IMR-90 (cell line): ENCODE measurements around the gene ALDH7A1. TPM values are rescaled to one million over a fixed set of nuclear protein-coding genes. Genes with fewer than 3 reads are reported as not detected.

ENCODE experiments used
- ATAC-seq: fragments of 200-7000 bp; cut with Tn5 transposase; 2 replicates; pipeline ENCODE4 v1.9.1; 2020; ENCODE audit warnings: low read depth, mild to moderate bottlenecking, moderate library complexity
- BruUV-seq: library from RNA; stranded (reverse); fragments of 400-500 nt; replicated peaks from 2 replicates; lab custom pipeline; 2021; lab: Mats Ljungman, UMichigan
- CTCF ChIA-PET: fragments of 300-600 bp; formaldehyde crosslinking; extraction: SDS; loops from one replicate; lab custom pipeline; 2021; ENCODE audit warnings: antibody characterized with exemption; lab: Yijun Ruan, JAX
- POLR2A ChIA-PET: fragments of 300-600 bp; sonication (Branson Sonifier 250); formaldehyde crosslinking; loops from one replicate; lab custom pipeline; 2022; ENCODE audit warnings: antibody characterized with exemption; ENCODE audit not compliant: unreplicated experiment; lab: Charles Lee
- DNase-seq: peaks from one replicate; pipeline ENCODE4 v3.0.0; 2013
- H2AFZ ChIP-seq: replicated peaks from 2 replicates; pipeline ENCODE3; 2013; ENCODE audit warnings: low read length, mild to moderate bottlenecking; ENCODE audit not compliant: poor library complexity
- H2AK5ac ChIP-seq: 2 replicates; pipeline ENCODE4 v1.6.1; 2013; ENCODE audit warnings: low read depth, low read length, inconsistent platforms
- H2AK9ac ChIP-seq: replicated peaks from 2 replicates; pipeline ENCODE3; 2013; ENCODE audit warnings: mild to moderate bottlenecking, low read depth, low read length, moderate library complexity; ENCODE audit not compliant: poor library complexity
- H2BK120ac ChIP-seq: 2 replicates; pipeline ENCODE4 v1.6.1; 2013; ENCODE audit warnings: low read depth, low read length, inconsistent platforms
- H2BK15ac ChIP-seq: 3 replicates; pipeline ENCODE4 v1.6.1; 2013; ENCODE audit warnings: low read depth, low read length, inconsistent platforms
- H2BK20ac ChIP-seq: 2 replicates; pipeline ENCODE4 v1.6.1; 2013; ENCODE audit warnings: low read depth, mild to moderate bottlenecking, inconsistent platforms, low read length, moderate library complexity
- H2BK5ac ChIP-seq: 2 replicates; pipeline ENCODE4 v1.6.1; 2013; ENCODE audit warnings: mild to moderate bottlenecking, low read depth, low read length, inconsistent platforms; ENCODE audit not compliant: poor library complexity, severe bottlenecking
- H3K14ac ChIP-seq: replicated peaks from 2 replicates; pipeline ENCODE4 v1.6.1; 2013; ENCODE audit warnings: low read depth, low read length, inconsistent platforms
- H3K18ac ChIP-seq: 2 replicates; pipeline ENCODE4 v1.6.1; 2013; ENCODE audit warnings: low read depth, low read length, control low read depth
- H3K23ac ChIP-seq: 2 replicates; pipeline ENCODE4 v1.6.1; 2013; ENCODE audit warnings: low read depth, low read length, inconsistent platforms
- H3K27ac ChIP-seq: 2 replicates; pipeline ENCODE4 v1.5.1; 2013; ENCODE audit warnings: mild to moderate bottlenecking, control low read depth, low read length; ENCODE audit not compliant: insufficient read depth
- H3K27me3 ChIP-seq: 2 replicates; pipeline ENCODE4 v1.6.1; 2013; ENCODE audit warnings: low read length; ENCODE audit not compliant: control insufficient read depth, insufficient read depth
- H3K36me3 ChIP-seq: 2 replicates; pipeline ENCODE4 v1.6.1; 2013; ENCODE audit warnings: low read length, mixed read lengths; ENCODE audit not compliant: control insufficient read depth, insufficient read depth
- H3K4ac ChIP-seq: 2 replicates; pipeline ENCODE4 v1.6.1; 2013; ENCODE audit warnings: low read depth, low read length, inconsistent platforms
- H3K4me1 ChIP-seq: 2 replicates; pipeline ENCODE4 v1.6.1; 2013; ENCODE audit warnings: low read length, mixed read lengths; ENCODE audit not compliant: control insufficient read depth, insufficient read depth
- H3K4me2 ChIP-seq: 2 replicates; pipeline ENCODE4 v1.6.1; 2013; ENCODE audit warnings: low read depth, mild to moderate bottlenecking, control low read depth, low read length, moderate library complexity
- H3K4me3 ChIP-seq: 2 replicates; pipeline ENCODE4 v1.5.1; 2013; ENCODE audit warnings: low read depth, mild to moderate bottlenecking, control low read depth, low read length, moderate library complexity; ENCODE audit not compliant: insufficient read depth
- H3K56ac ChIP-seq: 2 replicates; pipeline ENCODE4 v1.6.1; 2013; ENCODE audit warnings: low read length, inconsistent platforms; ENCODE audit not compliant: insufficient read depth; ENCODE audit errors: extremely low read depth
- H3K79me1 ChIP-seq, 2 experiments: 2 replicates each; pipeline ENCODE4 v1.6.1; 2013; ENCODE audit warnings: low read length in 2 of 2, inconsistent platforms in 1 of 2, low read depth in 1 of 2
- H3K9ac ChIP-seq: 2 replicates; pipeline ENCODE4 v1.6.1; 2013; ENCODE audit warnings: low read depth, low read length, control low read depth
- H3K9me1 ChIP-seq: 2 replicates; pipeline ENCODE4 v1.6.1; 2013; ENCODE audit warnings: low read length, inconsistent platforms; ENCODE audit not compliant: insufficient read depth
- H3K9me3 ChIP-seq: 2 replicates; pipeline ENCODE4 v1.6.1; 2013; ENCODE audit warnings: low read length; ENCODE audit not compliant: control insufficient read depth, insufficient read depth
- H4K20me1 ChIP-seq: 2 replicates; pipeline ENCODE4 v1.6.1; 2013; ENCODE audit warnings: low read length, inconsistent platforms; ENCODE audit not compliant: insufficient read depth
- H4K5ac ChIP-seq: 2 replicates; pipeline ENCODE4 v1.6.1; 2013; ENCODE audit warnings: mild to moderate bottlenecking, low read depth, low read length, control low read depth
- H4K8ac ChIP-seq, 2 experiments: 2 replicates each; pipeline ENCODE4 v1.6.1; 2013; ENCODE audit warnings: low read depth in 2 of 2, low read length in 2 of 2, control low read depth in 1 of 2, inconsistent platforms in 1 of 2
- H4K91ac ChIP-seq: 2 replicates; pipeline ENCODE4 v1.6.1; 2013; ENCODE audit warnings: low read depth, low read length, inconsistent platforms; ENCODE audit not compliant: insufficient read depth
- RAD21 ChIP-seq: IDR thresholded peaks from 2 replicates; pipeline ENCODE4 v1.6.1; 2012; ENCODE audit warnings: low read length, improper control_type of control experiment
- WGBS, 2 experiments: methylation state at CpG; one replicate each; pipeline versions ENCODE4 v1.1.5 to v1.1.7; 2013; ENCODE audit warnings: missing lambda C conversion rate in 2 of 2; ENCODE audit not compliant: insufficient read length in 1 of 2; ENCODE audit errors: extremely low coverage in 2 of 2; 5-methylcytosine and 5-hydroxymethylcytosine counted together
- dilution Hi-C: fragments of 300-500 bp; cut with HindIII; formaldehyde crosslinking; loops from one replicate; pipeline ENCODE4 v1.14.3; 2018; ENCODE audit warnings: low sequenced_read_pairs; ENCODE audit not compliant: unreplicated experiment
- in situ Hi-C: fragments of 300-500 bp; cut with MboI; formaldehyde crosslinking; loops from 3 replicates; pipeline ENCODE4 v1.14.3; 2019; ENCODE audit warnings: low sequenced_read_pairs, inconsistent platforms, mixed read lengths
- intact Hi-C: fragments of 100-400 bp; cut with micrococcal nuclease; formaldehyde crosslinking; loops from 2 replicates; pipeline ENCODE4 v1.10.0; 2022
- polyA plus RNA-seq, 3 experiments: library from polyadenylated mRNA; depleted of rRNA; stranded (reverse); fragments of >200 nt; gene quantifications; 2 replicates each; pipeline ENCODE4 v1.2.3, GENCODE V29; 2012; ENCODE audit warnings: low replicate concordance in 1 of 3
- total RNA-seq: library from RNA; depleted of rRNA; stranded (reverse); fragments of >200 nt; gene quantifications from 2 replicates; pipeline ENCODE4 v1.2.3, GENCODE V29; 2012
- TF ChIP-seq, protein P1 (sequence below): fragments of 150-350 bp; IDR thresholded peaks from 2 replicates; pipeline ENCODE4 v1.6.1; 2017; ENCODE audit warnings: mild to moderate bottlenecking, antibody characterized with exemption, low read length, low read depth

Gene ALDH7A1
- total and polyA plus RNA-seq, 2 of the 4 experiments (the other 2 are of a cell fraction) = 40.9 to 62.2 TPM

DNA sequence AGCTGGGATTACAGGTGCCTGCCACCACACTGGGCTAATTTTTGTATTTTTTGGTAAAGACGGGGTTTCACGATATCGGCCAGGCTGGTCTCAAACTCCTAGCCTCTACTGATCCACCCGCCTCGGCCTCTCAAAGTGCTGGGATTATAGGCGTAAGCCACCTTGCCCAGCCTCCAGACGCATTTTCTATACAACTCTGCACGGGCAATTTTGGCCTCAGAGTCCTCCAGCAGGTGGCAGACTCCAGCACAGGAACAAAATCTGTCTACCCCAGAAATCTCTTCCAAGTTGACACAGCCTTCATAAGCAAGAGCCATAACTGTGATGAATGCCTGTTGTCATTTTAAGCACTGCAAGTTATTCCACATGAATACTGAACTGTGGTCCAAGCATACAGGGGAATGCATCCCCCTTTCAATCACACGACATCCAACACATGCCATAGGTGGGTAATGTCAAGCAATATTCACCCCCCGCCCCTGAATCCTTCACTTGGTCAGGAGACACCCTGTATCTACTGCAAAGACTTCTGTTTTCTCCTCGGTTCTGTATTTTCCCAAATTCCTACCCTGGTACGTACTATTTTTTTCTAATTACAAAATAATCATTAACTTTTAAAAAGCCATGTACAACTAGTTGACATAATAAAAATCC is 50.8 kb downstream of the ALDH7A1 start (continued):
- TF ChIP-seq, protein P1, sequence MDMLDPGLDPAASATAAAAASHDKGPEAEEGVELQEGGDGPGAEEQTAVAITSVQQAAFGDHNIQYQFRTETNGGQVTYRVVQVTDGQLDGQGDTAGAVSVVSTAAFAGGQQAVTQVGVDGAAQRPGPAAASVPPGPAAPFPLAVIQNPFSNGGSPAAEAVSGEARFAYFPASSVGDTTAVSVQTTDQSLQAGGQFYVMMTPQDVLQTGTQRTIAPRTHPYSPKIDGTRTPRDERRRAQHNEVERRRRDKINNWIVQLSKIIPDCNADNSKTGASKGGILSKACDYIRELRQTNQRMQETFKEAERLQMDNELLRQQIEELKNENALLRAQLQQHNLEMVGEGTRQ = no peak

DNA sequence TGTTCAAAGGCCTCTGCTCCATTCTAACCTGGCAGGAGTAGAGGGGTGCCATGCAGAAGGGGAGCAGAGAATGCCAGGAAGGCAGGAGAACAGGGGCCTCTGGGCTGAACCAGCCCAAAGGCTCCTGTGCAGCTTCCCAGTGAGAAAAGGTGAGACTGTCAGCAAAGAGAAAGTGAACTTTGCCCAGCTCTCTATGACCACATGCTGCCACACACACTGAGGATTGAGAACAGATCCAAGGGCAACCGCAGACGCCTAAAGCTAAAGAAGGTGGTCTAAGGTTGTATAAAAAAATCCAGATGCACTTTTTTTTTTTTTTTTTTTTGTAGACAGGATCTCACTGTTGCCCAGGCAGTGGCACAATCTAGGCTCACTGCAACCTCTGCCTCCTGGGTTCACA is 51.4 kb downstream of the ALDH7A1 start:
- H4K20me1 ChIP-seq = no peaks in the 10 kb centered on the region

More for the DNA sequence above, 51.4 kb downstream of the ALDH7A1 start:
- H3K18ac ChIP-seq = no peak overlapping the region
- H2BK20ac ChIP-seq = no peak overlapping the region
- no peak overlapping the region for H2AK5ac ChIP-seq
- ATAC-seq (no peak), DNase-seq (no peak)
- no peak overlapping the region for H4K5ac ChIP-seq
- no TSS peak for BruUV-seq
- no peak overlapping the region for H2BK5ac ChIP-seq
- H3K56ac ChIP-seq = no peak overlapping the region
- H3K36me3 ChIP-seq = peaks cover 15% of the 10 kb centered on the region; the same call in 1 of the 2 replicates
- no peak overlapping the region for H3K4ac ChIP-seq
- ChIA-PET CTCF (interaction anchor here (1.4 kb wide), 1 partner anchor 205 kb away, joined by 6 read pairs; no protein-coding TSS in a partner anchor), POLR2A (no interaction called here)
- in situ Hi-C loops = no loop called here
- H3K79me1 ChIP-seq = 0 out of 4 replicates have a peak, but pooled peaks cover 0 to 3% of the 10 kb centered on the region in 2 experiments
- no peak for TF ChIP-seq RAD21
- no peaks in the 10 kb centered on the region for H3K9me3 ChIP-seq
- intact Hi-C loops = loop anchor here (5.0 kb wide), 1 partner anchor 259 kb away; no protein-coding TSS in a partner anchor
- H4K8ac ChIP-seq = no peak overlapping the region
- no peak overlapping the region for H3K4me3 ChIP-seq
- no peak overlapping the region for H3K27ac ChIP-seq
- no peak overlapping the region for H3K9ac ChIP-seq
- no CpG with 5 or more reads among the region's 2 CpGs for WGBS, 2 experiments
- H3K14ac ChIP-seq = no peak overlapping the region
- no peak overlapping the region for H2BK15ac ChIP-seq
- peaks cover 2% of the 10 kb centered on the region; the same call in 1 of the 2 replicates for H3K4me1 ChIP-seq
- no peak overlapping the region for H2BK120ac ChIP-seq
- dilution Hi-C loops = loop anchor here (10.0 kb wide), 1 partner anchor 199 kb away; no protein-coding TSS in a partner anchor
- no peak overlapping the region for H4K91ac ChIP-seq
- no peak overlapping the region for H3K23ac ChIP-seq
- no peak overlapping the region for H2AFZ ChIP-seq
- no peaks in the 10 kb centered on the region for H3K27me3 ChIP-seq
- H3K4me2 ChIP-seq = no peak overlapping the region
- no peak overlapping the region for H2AK9ac ChIP-seq
- no peaks in the 10 kb centered on the region for H3K9me1 ChIP-seq
